Neuronal stem cell (in vitro differentiated cells): ENCODE results near the gene ACAP1.

Experiments used
- DNase-seq: peaks from one replicate; pipeline ENCODE4 v3.0.0-alpha.2; 2013; ENCODE audit warnings: low spot score
- H2AFZ ChIP-seq: one replicate; pipeline ENCODE4 v1.6.1; 2013; ENCODE audit warnings: mild to moderate bottlenecking, low read length, inconsistent platforms
- H2AK5ac ChIP-seq: 2 replicates; pipeline ENCODE4 v1.6.1; 2013; ENCODE audit warnings: low read depth, mild to moderate bottlenecking, inconsistent platforms, low read length, moderate library complexity, mixed read lengths
- H2BK120ac ChIP-seq: 2 replicates; pipeline ENCODE4 v1.6.1; 2013; ENCODE audit warnings: low read depth, mild to moderate bottlenecking, inconsistent platforms, low read length, moderate library complexity, mixed read lengths
- H2BK12ac ChIP-seq: one replicate; pipeline ENCODE4 v1.6.1; 2013; ENCODE audit warnings: low read length, inconsistent platforms
- H2BK15ac ChIP-seq: 2 replicates; pipeline ENCODE4 v1.6.1; 2013; ENCODE audit warnings: mild to moderate bottlenecking, low read length, inconsistent platforms, mixed read lengths
- H2BK5ac ChIP-seq: one replicate; pipeline ENCODE4 v1.6.1; 2013; ENCODE audit warnings: inconsistent platforms, mild to moderate bottlenecking, low read length, moderate library complexity
- H3K14ac ChIP-seq: one replicate; pipeline ENCODE4 v1.6.1; 2013; ENCODE audit warnings: low read length, inconsistent platforms
- H3K18ac ChIP-seq: 2 replicates; pipeline ENCODE4 v1.6.1; 2013; ENCODE audit warnings: low read length, inconsistent platforms
- H3K23ac ChIP-seq: 2 replicates; pipeline ENCODE4 v1.6.1; 2013; ENCODE audit warnings: low read depth, mild to moderate bottlenecking, mixed read lengths, low read length, inconsistent platforms; ENCODE audit not compliant: poor library complexity
- H3K27ac ChIP-seq: replicated peaks from 3 replicates; pipeline ENCODE4 v1.5.1; 2013; ENCODE audit warnings: low read length, inconsistent platforms
- H3K27me3 ChIP-seq, 3 experiments: 2 replicates each; pipeline ENCODE4 v1.6.1; 2013; ENCODE audit warnings: low read length in 3 of 3, mild to moderate bottlenecking in 2 of 3, inconsistent platforms in 1 of 3, low read depth in 1 of 3, mixed read lengths in 1 of 3, moderate library complexity in 1 of 3; ENCODE audit not compliant: control insufficient read depth in 3 of 3, insufficient read depth in 3 of 3
- H3K36me3 ChIP-seq, 2 donors: replicated peaks in 1 of 2; 2 replicates each; pipeline ENCODE4 v1.6.1; 2013; ENCODE audit warnings: low read length in 2 of 2; ENCODE audit not compliant: control insufficient read depth in 2 of 2, insufficient read depth in 2 of 2
- H3K4ac ChIP-seq: 2 replicates; pipeline ENCODE4 v1.6.1; 2013; ENCODE audit warnings: inconsistent platforms, mild to moderate bottlenecking, low read length, moderate library complexity
- H3K4me1 ChIP-seq, 2 donors: 1 replicate in 1 of 2; 2 replicates in 1 of 2; pipeline ENCODE4 v1.6.1; 2013; ENCODE audit warnings: low read length in 2 of 2, low read depth in 1 of 2; ENCODE audit not compliant: control insufficient read depth in 2 of 2, insufficient read depth in 1 of 2
- H3K4me2 ChIP-seq: one replicate; pipeline ENCODE4 v1.6.1; 2013; ENCODE audit warnings: mild to moderate bottlenecking, low read length, inconsistent platforms; ENCODE audit not compliant: insufficient read depth, poor library complexity, severe bottlenecking
- H3K4me3 ChIP-seq, 2 donors: 2 replicates each; pipeline ENCODE4 v1.5.1; 2013; ENCODE audit warnings: low read length in 2 of 2, mild to moderate bottlenecking in 2 of 2, inconsistent platforms in 1 of 2, moderate library complexity in 1 of 2
- H3K79me1 ChIP-seq: one replicate; pipeline ENCODE4 v1.6.1; 2013; ENCODE audit warnings: low read depth, mild to moderate bottlenecking, inconsistent platforms, low read length, moderate library complexity
- H3K9ac ChIP-seq: one replicate; pipeline ENCODE4 v1.6.1; 2013; ENCODE audit warnings: mild to moderate bottlenecking, low read depth, low read length, inconsistent platforms; ENCODE audit not compliant: poor library complexity
- H3K9me3 ChIP-seq, 2 donors: replicated peaks in 1 of 2; 2 replicates each; pipeline versions ENCODE3 to v1.6.1; 2013; ENCODE audit warnings: low read length in 2 of 2, mild to moderate bottlenecking in 2 of 2, inconsistent platforms in 1 of 2, low read depth in 1 of 2, mixed read lengths in 1 of 2, moderate library complexity in 1 of 2; ENCODE audit not compliant: control insufficient read depth in 2 of 2, insufficient read depth in 1 of 2
- H4K8ac ChIP-seq: one replicate; pipeline ENCODE4 v1.6.1; 2013; ENCODE audit warnings: low read depth, mild to moderate bottlenecking, inconsistent platforms, low read length, moderate library complexity
- H4K91ac ChIP-seq: one replicate; pipeline ENCODE4 v1.6.1; 2013; ENCODE audit warnings: low read length, low read depth, mild to moderate bottlenecking, inconsistent platforms; ENCODE audit not compliant: poor library complexity
- WGBS, 2 donors: extraction: QIAGEN DNeasy Blood & Tissue Kit; methylation state at CpG; one replicate each; pipeline ENCODE4 v1.1.7; 2013; ENCODE audit warnings: missing lambda C conversion rate in 2 of 2, mixed read lengths in 1 of 2; ENCODE audit not compliant: insufficient read length in 2 of 2, insufficient replicate concordance in 1 of 2; ENCODE audit errors: extremely low coverage in 2 of 2; 5-methylcytosine and 5-hydroxymethylcytosine counted together

Gene ACAP1

DNA sequence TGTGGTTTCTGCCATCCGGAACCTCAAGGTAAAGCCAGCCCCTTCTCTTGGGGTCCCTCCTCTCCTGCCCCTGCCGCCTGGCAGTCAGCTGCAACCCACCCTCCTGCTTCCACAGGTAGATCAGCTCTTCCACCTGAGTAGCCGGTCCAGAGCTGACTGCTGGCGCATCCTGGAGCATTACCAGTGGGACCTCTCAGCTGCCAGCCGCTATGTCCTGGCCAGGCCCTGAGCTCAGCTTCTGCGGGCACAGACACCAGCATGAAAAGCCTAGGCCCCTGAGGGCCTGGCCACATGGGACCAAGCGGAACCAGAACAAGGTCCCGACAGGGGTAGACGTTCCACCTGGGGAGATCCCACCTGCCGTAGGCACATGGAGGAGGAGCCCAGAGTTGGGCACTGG, 52.5 kb downstream of the ACAP1 start:
- Histone ChIP-seq H3K27ac (no peak overlapping the region), H3K4me2 (no peak overlapping the region), H2BK12ac (no peak overlapping the region), H3K9me3 (no peaks in the 10 kb centered on the region), H2BK15ac (no peak overlapping the region), H3K4ac (no peak overlapping the region), H4K91ac (no peak overlapping the region), H2BK120ac (no peak overlapping the region), H4K8ac (no peak overlapping the region), H3K9ac (no peak overlapping the region), H2BK5ac (no peak overlapping the region), H3K4me1 (peaks cover 2 to 7% of the 10 kb centered on the region in 2 donors), H3K79me1 (no peaks in the 10 kb centered on the region), H3K4me3 (no peak overlapping the region), H2AFZ (no peak overlapping the region), H3K23ac (no peak overlapping the region), H2AK5ac (no peak overlapping the region), H3K14ac (no peak overlapping the region), H3K18ac (no peak overlapping the region), H3K36me3 (peaks cover 13 to 38% of the 10 kb centered on the region in 2 donors), H3K27me3 (peaks cover 0 to 10% (median 8%) of the 10 kb centered on the region in 3 experiments)
- no peak for DNase-seq
- WGBS, 2 donors, result no CpG with 5 or more reads among the region's 10 CpGs

DNA sequence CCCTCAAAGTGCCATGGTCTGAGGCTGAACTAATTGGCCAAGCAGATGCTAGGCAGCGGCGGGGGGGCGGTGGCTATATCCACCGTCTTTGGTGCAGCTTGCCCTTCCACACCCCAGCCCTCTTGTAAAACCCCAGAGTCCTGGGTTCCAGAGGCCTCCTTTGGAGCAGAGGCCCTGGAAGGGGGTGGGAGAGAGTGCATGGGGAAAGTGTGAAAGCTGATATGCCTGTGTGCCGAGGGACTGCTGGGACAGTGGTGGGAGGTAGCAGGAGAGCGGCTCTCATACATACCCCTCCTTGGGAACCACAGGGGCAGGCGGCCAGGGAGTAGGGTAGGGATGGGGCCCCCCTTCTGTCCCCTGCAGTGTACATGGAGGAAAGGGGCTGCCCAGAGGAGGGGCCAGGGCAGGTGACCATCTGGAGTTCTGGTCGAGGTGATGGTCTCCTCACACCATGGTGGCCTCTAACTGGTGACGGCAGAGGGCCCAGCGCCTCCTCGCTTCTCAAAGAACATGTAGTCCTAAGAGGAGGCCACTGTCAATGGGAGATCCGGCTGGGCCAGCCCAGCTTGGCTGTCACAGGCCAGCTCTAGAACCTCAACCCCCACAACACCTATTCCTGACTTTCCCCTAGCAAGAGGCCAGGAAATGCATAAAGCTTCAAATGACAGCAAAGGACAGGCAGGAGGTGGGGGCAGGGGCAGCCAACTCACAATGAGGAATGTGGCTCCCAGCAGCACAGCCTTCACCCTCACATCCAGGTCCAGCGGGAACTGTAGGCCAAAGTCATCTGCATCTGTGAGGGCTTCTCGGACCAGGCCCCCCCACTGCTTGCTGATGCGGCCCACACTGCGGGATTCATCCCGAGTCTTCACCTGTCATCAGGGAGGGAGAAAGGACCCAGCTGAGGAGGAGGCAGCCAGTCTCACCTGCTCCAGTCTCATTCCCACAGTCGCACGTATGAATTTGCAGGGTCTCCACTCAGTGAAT, 53.9 kb downstream of the ACAP1 start:
- no peaks in the 10 kb centered on the region for H3K27me3 ChIP-seq
- H3K27ac ChIP-seq, result no peak overlapping the region
- no peak overlapping the region for H2BK15ac ChIP-seq

GRCh38 chr17:7391307-7391706, 55.0 kb downstream of the ACAP1 start:
- Histone ChIP-seq H2AK5ac (no peak overlapping the region), H2BK12ac (no peak overlapping the region), H3K27ac (no peak overlapping the region), H3K4me1 (peaks cover 3 to 7% of the 10 kb centered on the region in 2 donors), H2BK15ac (no peak overlapping the region), H3K4me2 (no peak overlapping the region), H4K8ac (no peak overlapping the region), H4K91ac (no peak overlapping the region), H3K79me1 (no peaks in the 10 kb centered on the region), H2BK120ac (no peak overlapping the region), H3K4ac (no peak overlapping the region), H2BK5ac (no peak overlapping the region), H2AFZ (no peak overlapping the region), H3K4me3 (no peak overlapping the region), H3K36me3 (peaks cover 13 to 38% of the 10 kb centered on the region in 2 donors), H3K14ac (no peak overlapping the region), H3K9ac (no peak overlapping the region), H3K23ac (no peak overlapping the region), H3K9me3 (peaks cover 0 to 1% of the 10 kb centered on the region in 2 donors), H3K18ac (no peak overlapping the region), H3K27me3 (no peaks in the 10 kb centered on the region)
- no peak for DNase-seq
- WGBS, 2 donors, result no CpG with 5 or more reads among the region's 2 CpGs

More for the DNA sequence above, 53.9 kb downstream of the ACAP1 start:
- Histone ChIP-seq H3K79me1 (no peaks in the 10 kb centered on the region), H2BK5ac (no peak overlapping the region), H3K23ac (no peak overlapping the region), H3K4me3 (no peak overlapping the region), H3K36me3 (peaks cover 13 to 38% of the 10 kb centered on the region in 2 donors), H3K14ac (no peak overlapping the region), H2BK12ac (no peak overlapping the region), H3K4ac (no peak overlapping the region), H3K18ac (no peak overlapping the region), H4K91ac (no peak overlapping the region), H2AK5ac (no peak overlapping the region), H3K4me2 (no peak overlapping the region), H2BK120ac (no peak overlapping the region), H3K9ac (no peak overlapping the region), H3K4me1 (peaks cover 3 to 7% of the 10 kb centered on the region in 2 donors), H4K8ac (no peak overlapping the region), H2AFZ (no peak overlapping the region), H3K9me3 (no peaks in the 10 kb centered on the region)
- DNase-seq, result no peak
- no CpG with 5 or more reads among the region's 19 CpGs for WGBS, 2 donors
